Measurements from ENCODE around the gene VWA8. TPM values are rescaled to one million over a fixed set of nuclear protein-coding genes. Genes with fewer than 3 reads are reported as not detected.

Gene VWA8
- polyA plus RNA-seq, 1 donor (not counting 4 experiments of a cell fraction or from before 2014, with no cell fraction given): 17.8 TPM

GRCh38 chr13:41934994-41935393, 25.9 kb downstream of the VWA8 start:
- TF ChIP-seq EZH2 (IDR thresholded peaks at IDR 0.05; ENCODE audit: low read length) (no peak), CTCF (optimal IDR thresholded peaks at IDR 0.05 in 1 of 3, IDR thresholded peaks at IDR 0.05 in 1 of 3, conservative IDR thresholded peaks at IDR 0.05 in 1 of 3; ENCODE audit: extremely low read depth in 1 of 3, insufficient read depth in 2 of 3, low read length in 3 of 3) (no peak)
- no peaks in the 10 kb centered on the region for H3K9me3 ChIP-seq (ENCODE audit: control insufficient read depth, low read depth, low read length)
- no peak overlapping the region for H3K9ac ChIP-seq (ENCODE audit: control insufficient read depth, extremely low read depth, insufficient read depth, low read length)
- DNase-seq (ENCODE audit: low read depth, low spot score): no peak
- dilution Hi-C loops (cut with MboI; ENCODE audit: extremely low pct_ligation_motif_present, low sequenced_read_pairs): no loop called here
- H3K4me2 ChIP-seq (ENCODE audit: control insufficient read depth, extremely low read depth, insufficient read depth, low read depth, low read length): no peak overlapping the region
- H3K27ac ChIP-seq (ENCODE audit: control insufficient read depth, insufficient read depth, low read length): no peak overlapping the region
- FAIRE-seq: no peak
- peaks cover 21% of the 10 kb centered on the region for H3K79me2 ChIP-seq (ENCODE audit: control insufficient read depth, insufficient read depth, low read length)
- peaks cover 0 to 1% of the 10 kb centered on the region in 2 experiments for H3K36me3 ChIP-seq (ENCODE audit: control insufficient read depth in 2 of 2, extremely low read depth in 1 of 2, insufficient read depth in 2 of 2, low read length in 2 of 2)
- H3K4me1 ChIP-seq (ENCODE audit: control insufficient read depth, extremely low read depth, insufficient read depth, low read length): no peaks in the 10 kb centered on the region
- no peaks in the 10 kb centered on the region for H3K9me1 ChIP-seq (ENCODE audit: control insufficient read depth, extremely low read depth, insufficient read depth, low read length)
- H2AFZ ChIP-seq (ENCODE audit: control insufficient read depth, low read length): no peak overlapping the region
- peaks cover 2% of the 10 kb centered on the region for H4K20me1 ChIP-seq (ENCODE audit: control insufficient read depth, extremely low read depth, insufficient read depth, low read length)
- no peaks in the 10 kb centered on the region for H3K27me3 ChIP-seq (ENCODE audit: control insufficient read depth, extremely low read depth, insufficient read depth, low read length)
- H3K4me3 ChIP-seq (ENCODE audit: control insufficient read depth in 2 of 3, extremely low read depth in 1 of 3, insufficient read depth in 2 of 3, low read depth in 1 of 3, low read length in 3 of 3): no peak overlapping the region

GRCh38 chr13:41934120-41934519, 26.8 kb downstream of the VWA8 start:
- TF ChIP-seq EZH2 (IDR thresholded peaks at IDR 0.05; ENCODE audit: low read length) (no peak), CTCF (optimal IDR thresholded peaks at IDR 0.05 in 1 of 3, IDR thresholded peaks at IDR 0.05 in 1 of 3, conservative IDR thresholded peaks at IDR 0.05 in 1 of 3; ENCODE audit: extremely low read depth in 1 of 3, insufficient read depth in 2 of 3, low read length in 3 of 3) (no peak)
- no peaks in the 10 kb centered on the region for H3K9me3 ChIP-seq (ENCODE audit: control insufficient read depth, low read depth, low read length)
- H3K4me3 ChIP-seq (ENCODE audit: control insufficient read depth in 2 of 3, extremely low read depth in 1 of 3, insufficient read depth in 2 of 3, low read depth in 1 of 3, low read length in 3 of 3): no peak overlapping the region
- no peaks in the 10 kb centered on the region for H3K27me3 ChIP-seq (ENCODE audit: control insufficient read depth, extremely low read depth, insufficient read depth, low read length)
- no peaks in the 10 kb centered on the region for H3K9me1 ChIP-seq (ENCODE audit: control insufficient read depth, extremely low read depth, insufficient read depth, low read length)
- H4K20me1 ChIP-seq (ENCODE audit: control insufficient read depth, extremely low read depth, insufficient read depth, low read length): peaks cover 2% of the 10 kb centered on the region
- H3K9ac ChIP-seq (ENCODE audit: control insufficient read depth, extremely low read depth, insufficient read depth, low read length): no peak overlapping the region
- FAIRE-seq (no peak), DNase-seq (ENCODE audit: low read depth, low spot score) (no peak)
- no peak overlapping the region for H3K27ac ChIP-seq (ENCODE audit: control insufficient read depth, insufficient read depth, low read length)
- H3K4me1 ChIP-seq (ENCODE audit: control insufficient read depth, extremely low read depth, insufficient read depth, low read length): no peaks in the 10 kb centered on the region
- H3K36me3 ChIP-seq (ENCODE audit: control insufficient read depth in 2 of 2, extremely low read depth in 1 of 2, insufficient read depth in 2 of 2, low read length in 2 of 2): peaks cover 0 to 1% of the 10 kb centered on the region in 2 experiments
- dilution Hi-C loops (cut with MboI; ENCODE audit: extremely low pct_ligation_motif_present, low sequenced_read_pairs): no loop called here
- H3K79me2 ChIP-seq (ENCODE audit: control insufficient read depth, insufficient read depth, low read length): peaks cover 21% of the 10 kb centered on the region
- no peak overlapping the region for H3K4me2 ChIP-seq (ENCODE audit: control insufficient read depth, extremely low read depth, insufficient read depth, low read depth, low read length)
- no peak overlapping the region for H2AFZ ChIP-seq (ENCODE audit: control insufficient read depth, low read length)
